GM12892 (cell line): ENCODE results near the gene STK39.
"Not testable (repeated sequence)": the region's sequence is repeated elsewhere in the genome, so short reads cannot be mapped to it uniquely, and the experiment has no call there.

Source experiments
- DNase-seq: peaks from one replicate; pipeline ENCODE4 v3.0.0; 2011; ENCODE audit not compliant: insufficient read length
- FAIRE-seq: peaks from 2 replicates; lab custom pipeline; 2011; peaks lifted over from hg19 to GRCh38; lab: Jason Lieb, UNC
- POLR2A ChIP-seq: IDR thresholded peaks from 2 replicates; pipeline ENCODE4 v1.6.1; 2011; ENCODE audit warnings: low read depth, low read length, control low read depth
- POLR2AphosphoS5 ChIP-seq: IDR thresholded peaks from 2 replicates; pipeline ENCODE4 v1.6.1; 2011; ENCODE audit warnings: low read depth, low read length, control low read depth
- TAF1 ChIP-seq: IDR thresholded peaks from 2 replicates; pipeline ENCODE4 v1.6.1; 2011; ENCODE audit warnings: low read depth, mild to moderate bottlenecking, control low read depth, low read length, borderline replicate concordance

The STK39 gene

DNA sequence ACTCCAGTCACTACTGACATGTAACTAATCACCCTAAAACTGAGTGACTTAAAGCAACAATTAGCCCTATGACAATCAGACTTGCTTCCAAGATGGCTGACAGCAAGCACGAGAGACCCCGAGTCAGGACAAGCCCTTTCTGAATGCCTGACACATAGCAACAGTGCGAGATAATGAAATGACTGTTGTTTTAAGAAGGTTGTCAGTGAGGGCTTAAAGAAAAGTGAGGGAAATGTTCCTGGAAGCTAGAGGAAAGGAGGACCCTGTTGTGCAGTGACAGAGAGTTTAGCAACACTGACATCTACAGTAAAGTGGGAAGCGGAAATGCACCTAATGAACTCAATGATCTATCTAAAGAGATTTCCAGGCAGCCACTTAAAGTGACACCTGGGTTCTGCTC, 163.1 kb downstream of the STK39 start:
- FAIRE-seq (no peak), DNase-seq (no peak)

DNA sequence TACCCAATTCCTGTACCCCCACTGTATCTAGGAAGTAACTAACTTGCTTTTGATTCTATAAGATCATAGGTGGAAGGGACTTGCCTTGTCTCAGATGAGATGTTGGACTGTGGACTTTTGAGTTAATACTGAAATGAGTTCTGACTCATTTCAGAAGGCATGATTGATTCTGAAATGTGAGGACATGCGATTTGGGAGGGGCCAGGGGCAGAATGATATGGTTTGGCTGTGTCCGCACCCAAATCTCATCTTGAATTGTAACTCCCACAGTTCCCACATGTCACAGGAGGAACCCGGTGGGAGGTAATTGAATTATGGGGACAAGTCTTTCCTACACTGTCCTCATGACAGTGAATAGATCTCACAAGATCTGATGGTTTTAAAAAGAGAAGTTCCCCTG, 165.9 kb downstream of the STK39 start:
- not testable (repeated sequence) for DNase-seq, FAIRE-seq

More for the DNA sequence above, 163.1 kb downstream of the STK39 start:
- no peak for TF ChIP-seq POLR2A
- no peak for TF ChIP-seq POLR2AphosphoS5
- no peak for TF ChIP-seq TAF1

DNA sequence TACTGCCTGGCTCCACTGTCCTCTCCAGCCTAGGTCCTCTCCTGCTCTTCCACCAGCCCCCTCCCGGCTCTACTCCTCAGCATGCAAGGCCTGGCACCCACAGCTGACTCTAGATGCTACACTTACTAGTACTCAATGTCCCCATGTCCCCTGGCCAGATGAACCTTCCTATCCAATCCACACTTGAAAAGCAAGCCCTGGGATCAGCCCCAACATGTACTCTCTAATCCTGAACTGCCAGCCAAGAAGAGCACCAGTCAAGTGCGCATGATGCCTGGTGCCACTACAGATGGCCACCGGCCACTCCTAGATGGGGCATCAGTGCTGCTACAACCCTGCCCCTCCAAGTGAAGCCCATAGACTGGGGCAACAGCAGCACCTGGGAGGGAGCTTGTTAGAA, 168.2 kb downstream of the STK39 start:
- FAIRE-seq (no peak), DNase-seq (no peak)
- no peak for TF ChIP-seq POLR2A
- no peak for TF ChIP-seq POLR2AphosphoS5
- TF ChIP-seq TAF1: no peak

DNA sequence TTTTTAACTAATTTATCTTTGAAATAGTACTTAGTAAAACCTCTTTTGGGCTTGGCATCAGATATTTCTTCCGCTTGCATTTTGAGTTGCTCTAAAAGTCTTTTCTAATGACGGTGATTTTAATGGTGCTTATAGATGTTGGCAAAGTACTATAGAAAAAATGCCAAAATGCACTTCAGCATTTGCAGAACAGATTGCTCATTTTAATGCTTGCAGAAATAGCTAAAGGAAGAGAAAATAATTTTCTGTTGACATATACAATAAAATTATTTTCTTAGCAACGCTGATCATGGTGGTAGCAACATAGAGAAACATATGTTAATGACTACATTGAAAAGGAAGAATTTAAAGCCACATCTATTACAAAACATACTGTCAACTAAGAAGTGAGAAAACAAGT, 170.7 kb downstream of the STK39 start:
- TF ChIP-seq POLR2AphosphoS5 (no peak), POLR2A (no peak), TAF1 (no peak)
- FAIRE-seq: no peak
- no peak for DNase-seq

GRCh38 chr2:168075446-168075845, 171.9 kb downstream of the STK39 start:
- DNase-seq (no peak), FAIRE-seq (peak; percentile 36)
- TF ChIP-seq POLR2AphosphoS5 (no peak), TAF1 (no peak), POLR2A (no peak)

GRCh38 chr2:168072626-168073303, 174.6 kb downstream of the STK39 start:
- TF ChIP-seq POLR2A (no peak), POLR2AphosphoS5 (no peak), TAF1 (no peak)
- FAIRE-seq: no peak
- DNase-seq: no peak

GRCh38 chr2:168064011-168064998, 183.1 kb downstream of the STK39 start:
- TF ChIP-seq TAF1 (no peak), POLR2AphosphoS5 (no peak), POLR2A (no peak)
- FAIRE-seq: no peak
- no peak for DNase-seq

DNA sequence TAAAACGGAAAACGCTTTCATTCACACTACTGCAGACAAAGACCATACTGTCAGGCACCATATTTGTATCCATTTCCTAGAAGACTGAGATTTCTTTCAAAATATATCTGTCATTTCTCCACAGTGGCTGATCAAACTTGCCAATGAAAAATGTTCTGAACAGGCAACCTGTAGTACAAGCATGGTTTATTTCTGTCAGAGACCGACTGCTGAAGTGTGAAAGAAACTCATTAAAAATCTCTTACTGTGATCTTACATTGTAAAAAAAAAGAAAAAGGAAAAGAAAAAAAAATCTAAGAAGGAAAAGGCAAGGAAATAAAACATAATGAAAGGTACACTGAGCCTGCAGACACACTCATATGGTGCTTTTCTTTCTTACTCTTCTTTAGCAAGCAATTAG, 184.5 kb downstream of the STK39 start:
- no peak for TF ChIP-seq POLR2A
- TF ChIP-seq TAF1: no peak
- no peak for TF ChIP-seq POLR2AphosphoS5
- FAIRE-seq (no peak), DNase-seq (no peak)

DNA sequence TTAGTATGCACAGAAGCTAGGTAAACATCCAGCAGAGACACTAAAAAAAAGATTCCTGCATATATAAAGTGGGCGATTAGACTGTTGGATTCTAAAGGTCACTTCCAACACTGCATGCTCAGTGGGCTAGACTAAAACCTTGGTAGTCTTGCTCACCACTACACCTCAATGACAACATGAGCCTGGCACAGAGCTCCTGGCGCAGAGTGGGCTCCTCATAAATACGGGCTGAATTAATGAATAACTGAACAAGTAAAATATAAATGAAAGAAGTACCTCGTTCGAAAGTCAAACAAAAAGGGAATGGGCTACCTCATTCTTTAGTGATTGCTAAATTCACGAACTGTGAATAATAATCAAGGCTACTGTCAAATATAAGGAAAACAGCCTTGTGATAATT, 185.3 kb downstream of the STK39 start:
- FAIRE-seq (no peak), DNase-seq (no peak)
- TF ChIP-seq TAF1: no peak
- no peak for TF ChIP-seq POLR2AphosphoS5
- no peak for TF ChIP-seq POLR2A

DNA sequence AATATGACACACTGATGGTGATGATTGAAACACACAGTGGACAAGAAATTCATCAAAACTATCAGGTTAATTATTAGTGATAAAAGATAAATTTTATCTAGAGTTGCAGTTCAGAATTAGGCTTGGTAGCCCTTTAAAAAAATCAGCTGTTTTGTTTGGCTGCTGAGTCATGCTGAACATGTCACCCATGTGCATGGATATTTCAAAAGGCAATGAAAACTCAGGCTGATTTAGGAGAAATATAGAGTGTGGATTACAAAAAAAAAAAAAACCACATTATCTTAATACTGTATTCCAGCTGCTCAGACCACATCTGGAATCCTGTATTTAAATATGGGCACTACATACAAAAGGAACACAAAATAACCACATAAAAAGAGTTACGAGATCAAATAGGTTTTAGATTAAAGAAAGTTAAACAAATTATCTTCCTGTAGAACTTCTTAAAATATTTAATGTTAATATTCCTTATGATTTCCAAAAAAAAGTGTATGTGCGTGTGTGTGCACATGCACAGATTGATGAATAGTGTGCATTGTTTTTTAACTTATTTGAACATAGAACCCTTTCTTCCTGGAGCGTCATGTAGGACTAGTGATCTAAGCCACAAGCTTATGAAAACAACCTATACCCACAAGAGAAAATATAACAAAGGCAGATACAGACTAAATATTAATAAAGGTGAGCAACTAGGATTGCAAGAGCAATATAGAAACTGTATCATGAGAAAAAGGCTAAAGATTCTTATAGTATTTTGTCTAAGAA, 186.2 kb downstream of the STK39 start:
- no peak for TF ChIP-seq POLR2AphosphoS5
- TF ChIP-seq POLR2A: no peak
- TF ChIP-seq TAF1: no peak
- no peak for FAIRE-seq
- no peak for DNase-seq

DNA sequence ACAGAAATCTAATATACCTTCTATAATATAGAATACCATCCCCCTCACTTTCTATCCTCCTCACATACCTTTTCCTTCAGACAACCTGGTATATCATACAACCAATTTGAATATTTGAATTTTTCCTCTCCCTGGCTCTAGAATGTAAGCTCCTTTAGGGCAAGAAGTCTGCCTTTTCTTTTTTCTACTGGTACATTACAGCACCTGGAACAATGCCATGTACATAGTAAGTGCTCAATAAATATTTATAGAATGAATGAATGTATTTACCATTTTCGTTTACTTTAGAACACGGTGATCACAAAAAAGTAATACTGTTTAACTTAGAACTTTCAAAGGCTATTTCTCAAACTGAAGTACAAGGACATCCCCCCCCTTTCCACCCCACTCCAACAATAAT, 187.6 kb downstream of the STK39 start:
- FAIRE-seq (no peak), DNase-seq (no peak)
- TF ChIP-seq POLR2AphosphoS5: no peak
- no peak for TF ChIP-seq TAF1
- TF ChIP-seq POLR2A: no peak
